PC-9 (cell line): ENCODE data around the gene C1QTNF9. TPM values are rescaled to one million over a fixed set of nuclear protein-coding genes. Genes with fewer than 3 reads are reported as not detected.
A peak's percentile ranks its signal among the peaks of the same experiment; 100 is the strongest.
"Not testable (repeated sequence)": the region's sequence is repeated elsewhere in the genome, so short reads cannot be mapped to it uniquely, and the experiment has no call there.

Experiments
- BruUV-seq: library from RNA; stranded (reverse); fragments of 400-500 nt; replicated peaks from 2 replicates; lab custom pipeline; 2021; lab: Mats Ljungman, UMichigan
- CTCF ChIA-PET: fragments of 300-600 bp; sonication (Branson Sonifier 250); formaldehyde crosslinking; loops from one replicate; lab custom pipeline; 2022; ENCODE audit warnings: antibody characterized with exemption; lab: Charles Lee
- POLR2A ChIA-PET: fragments of 300-600 bp; sonication (Branson Sonifier 250); formaldehyde crosslinking; loops from one replicate; lab custom pipeline; 2022; ENCODE audit warnings: antibody characterized with exemption; ENCODE audit not compliant: unreplicated experiment; lab: Charles Lee
- DNase-seq, 2 experiments: peaks; one replicate each; pipeline versions ENCODE4 v3.0.0 to v3.0.0-alpha.2; 2015 to 2022; ENCODE audit warnings: mixed read lengths in 1 of 2
- H2AFZ ChIP-seq: fragments of 200-600 bp; sonication (generic); 2 replicates; pipeline ENCODE4 v1.8.1; 2017; ENCODE audit warnings: antibody characterized with exemption
- H3F3A ChIP-seq: fragments of 200-600 bp; sonication (generic); 2 replicates; pipeline ENCODE4 v1.8.1; 2017; ENCODE audit warnings: antibody characterized with exemption, mild to moderate bottlenecking, low read depth; ENCODE audit not compliant: insufficient read depth
- H3K27ac ChIP-seq: fragments of 200-600 bp; sonication (generic); 2 replicates; pipeline ENCODE4 v1.6.1; 2016; ENCODE audit warnings: mixed run types
- H3K27me3 ChIP-seq: fragments of 200-600 bp; sonication (generic); 2 replicates; pipeline ENCODE4 v1.6.1; 2016; ENCODE audit warnings: low read depth, mixed run types; ENCODE audit not compliant: insufficient read depth
- H3K36me3 ChIP-seq: fragments of 200-600 bp; sonication (generic); 2 replicates; pipeline ENCODE4 v1.6.1; 2016; ENCODE audit warnings: low read depth, mixed run types
- H3K4me1 ChIP-seq: fragments of 200-600 bp; sonication (generic); replicated peaks from 2 replicates; pipeline ENCODE4 v1.6.1; 2016; ENCODE audit warnings: mixed run types; ENCODE audit not compliant: insufficient read depth
- H3K4me2 ChIP-seq: fragments of 200-600 bp; sonication (generic); 2 replicates; pipeline ENCODE4 v1.6.1; 2017; ENCODE audit warnings: mixed run types
- H3K4me3 ChIP-seq: fragments of 200-600 bp; sonication (generic); 2 replicates; pipeline ENCODE4 v1.6.1; 2016; ENCODE audit warnings: mixed run types
- H3K79me2 ChIP-seq: fragments of 200-600 bp; sonication (generic); 2 replicates; pipeline ENCODE4 v1.6.1; 2017; ENCODE audit warnings: low read depth, mixed run types
- H3K9me2 ChIP-seq: fragments of 200-600 bp; sonication (generic); 2 replicates; pipeline ENCODE4 v1.8.1; 2017; ENCODE audit warnings: mild to moderate bottlenecking; ENCODE audit not compliant: insufficient read depth
- H3K9me3 ChIP-seq: fragments of 200-600 bp; sonication (generic); 2 replicates; pipeline ENCODE4 v1.8.1; 2016; ENCODE audit warnings: low read depth; ENCODE audit not compliant: insufficient read depth
- H4K20me1 ChIP-seq: fragments of 200-600 bp; sonication (generic); 2 replicates; pipeline ENCODE4 v1.8.1; 2017; ENCODE audit not compliant: insufficient read depth
- CTCF ChIP-seq: fragments of 200-600 bp; sonication (generic); conservative IDR thresholded peaks from 2 replicates; pipeline ENCODE4 v1.6.1; 2017; ENCODE audit warnings: mixed run types, antibody characterized with exemption, mild to moderate bottlenecking, moderate library complexity
- EZH2 ChIP-seq: fragments of 200-600 bp; sonication (generic); IDR thresholded peaks from 2 replicates; pipeline ENCODE4 v1.8.0; 2017; ENCODE audit warnings: antibody characterized with exemption, low read depth
- intact Hi-C: fragments of 100-400 bp; cut with micrococcal nuclease; formaldehyde crosslinking; loops from one replicate; pipeline ENCODE4 v1.10.0; 2022; ENCODE audit not compliant: unreplicated experiment
- total RNA-seq: library from RNA; stranded (reverse); gene quantifications from 2 replicates; pipeline ENCODE4 v1.2.3, GENCODE V29; 2021

The C1QTNF9 gene
- total RNA-seq, 1 experiment from 2014 or later = not detected

GRCh38 chr13:24313439-24313838 is 4.1 kb downstream of the C1QTNF9 start:
- CTCF ChIA-PET = interaction anchor here (0.5 to 0.6 kb wide), 2 partner anchors 123 to 162 kb away, joined by 3 read pairs; no protein-coding TSS in a partner anchor
- no TSS peak for BruUV-seq
- H3K79me2 ChIP-seq = no peaks in the 10 kb centered on the region
- no peak overlapping the region for H2AFZ ChIP-seq
- H3K27ac ChIP-seq = no peak overlapping the region
- no peaks in the 10 kb centered on the region for H3K36me3 ChIP-seq
- DNase-seq = no peak
- TF ChIP-seq EZH2 = no peak
- peak; percentile 63 for TF ChIP-seq CTCF
- no peaks in the 10 kb centered on the region for H4K20me1 ChIP-seq
- no peaks in the 10 kb centered on the region for H3K9me2 ChIP-seq
- H3F3A ChIP-seq = no peaks in the 10 kb centered on the region
- POLR2A ChIA-PET = no interaction called here
- H3K4me2 ChIP-seq = no peak overlapping the region
- no peaks in the 10 kb centered on the region for H3K4me1 ChIP-seq
- no peaks in the 10 kb centered on the region for H3K27me3 ChIP-seq
- intact Hi-C loops = no loop called here
- H3K4me3 ChIP-seq = no peak overlapping the region
- H3K9me3 ChIP-seq = no peaks in the 10 kb centered on the region

GRCh38 chr13:24317835-24318234 is 8.5 kb downstream of the C1QTNF9 start:
- H3K36me3 ChIP-seq, H3K4me1 ChIP-seq, H3K9me3 ChIP-seq, H4K20me1 ChIP-seq, BruUV-seq, H3K79me2 ChIP-seq, H3K27ac ChIP-seq, H3K27me3 ChIP-seq, H3F3A ChIP-seq, DNase-seq, H3K4me3 ChIP-seq, H3K4me2 ChIP-seq, H3K9me2 ChIP-seq, POLR2A ChIA-PET, CTCF ChIA-PET, intact Hi-C loops, H2AFZ ChIP-seq: not testable (repeated sequence)

GRCh38 chr13:24318878-24319277 is 9.5 kb downstream of the C1QTNF9 start:
- H2AFZ ChIP-seq, H3K79me2 ChIP-seq, H4K20me1 ChIP-seq, H3K27me3 ChIP-seq, H3K4me2 ChIP-seq, H3K36me3 ChIP-seq, CTCF ChIA-PET, H3F3A ChIP-seq, H3K4me1 ChIP-seq, H3K27ac ChIP-seq, H3K9me3 ChIP-seq, H3K4me3 ChIP-seq, POLR2A ChIA-PET, DNase-seq, BruUV-seq, H3K9me2 ChIP-seq, intact Hi-C loops: not testable (repeated sequence)

DNA sequence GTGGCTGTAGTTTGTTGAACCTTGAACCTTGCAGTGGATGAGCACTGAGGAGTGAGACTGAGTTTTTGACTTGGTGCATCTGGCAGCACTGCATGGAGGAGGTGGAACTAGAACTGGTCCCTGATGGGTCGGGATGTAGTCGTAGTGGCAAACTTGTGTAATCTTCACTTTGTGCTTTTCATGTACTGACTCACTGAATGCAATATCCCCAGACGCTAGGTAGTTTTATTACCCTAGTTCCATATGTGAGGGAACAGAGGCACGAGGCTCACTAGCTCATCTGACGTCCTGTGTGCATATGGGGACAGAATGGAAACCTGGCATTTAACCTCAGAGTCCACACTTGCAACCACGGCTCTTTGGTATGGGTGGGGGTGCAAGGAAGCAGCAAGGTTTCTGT is 10.3 kb downstream of the C1QTNF9 start:
- H3K4me2 ChIP-seq, H4K20me1 ChIP-seq, CTCF ChIA-PET, H3K9me3 ChIP-seq, H3K27me3 ChIP-seq, DNase-seq, H3K27ac ChIP-seq, H3K9me2 ChIP-seq, BruUV-seq, POLR2A ChIA-PET, H2AFZ ChIP-seq, H3F3A ChIP-seq, H3K4me1 ChIP-seq, H3K36me3 ChIP-seq, H3K79me2 ChIP-seq, H3K4me3 ChIP-seq: not testable (repeated sequence)
- intact Hi-C loops = loop anchor here (10.0 kb wide), 1 partner anchor 105 kb away; no protein-coding TSS in a partner anchor

GRCh38 chr13:24321416-24321815 is 12.0 kb downstream of the C1QTNF9 start:
- H3K4me2 ChIP-seq, H3K36me3 ChIP-seq, POLR2A ChIA-PET, H4K20me1 ChIP-seq, H3K9me3 ChIP-seq, DNase-seq, H3F3A ChIP-seq, H3K4me3 ChIP-seq, H3K79me2 ChIP-seq, H2AFZ ChIP-seq, H3K4me1 ChIP-seq, H3K27me3 ChIP-seq, CTCF ChIA-PET, H3K27ac ChIP-seq, BruUV-seq, H3K9me2 ChIP-seq: not testable (repeated sequence)
- intact Hi-C loops = loop anchor here (10.0 kb wide), 1 partner anchor 103 kb away; no protein-coding TSS in a partner anchor
